ENCODE results near the gene NHP2. TPM values are rescaled to one million over a fixed set of nuclear protein-coding genes. Genes with fewer than 3 reads are reported as not detected.
A peak's percentile ranks its signal among the peaks of the same experiment; 100 is the strongest.

Gene NHP2
- total and polyA plus RNA-seq, 2 experiments from 2014 or later = 435 to 455 TPM

DNA sequence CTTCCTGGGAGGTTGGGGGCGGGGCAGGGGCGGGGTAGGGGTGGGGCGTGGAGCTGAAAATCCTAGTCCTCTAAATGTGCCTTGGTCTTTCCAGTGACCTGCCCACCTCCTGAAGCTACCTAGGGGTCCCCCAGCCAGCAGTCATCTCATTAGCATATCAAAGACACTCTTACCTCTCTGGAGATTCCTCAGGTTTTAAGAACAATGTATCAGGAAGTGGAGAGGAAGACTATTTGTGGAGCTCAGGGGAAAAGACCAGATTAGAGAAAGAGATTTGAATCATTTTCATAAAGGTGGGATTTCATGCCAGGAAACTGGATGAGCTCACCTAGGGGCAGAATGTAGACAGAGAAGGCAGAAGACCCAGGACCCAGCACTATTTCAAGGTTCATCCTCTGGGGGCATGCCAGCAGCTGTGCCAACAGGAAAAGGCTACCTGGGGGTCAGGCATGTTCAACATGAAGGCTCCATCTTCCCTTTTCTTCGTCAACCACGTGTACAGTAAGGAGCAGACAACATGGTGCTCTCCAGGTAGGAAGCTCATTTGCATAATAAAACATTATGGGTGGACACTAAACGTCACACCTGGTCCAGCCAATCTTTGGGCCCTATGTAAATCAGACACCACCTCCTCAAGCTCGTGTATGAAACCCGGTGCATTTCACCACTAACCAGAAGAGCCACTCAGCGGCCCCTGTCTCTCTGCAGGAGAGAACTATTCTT, 26.6 kb upstream of the NHP2 start:
- Mint-ChIP-seq H3K27ac (peak overlapping the region; percentile 98), H3K36me3 (ENCODE audit: low read depth) (peaks cover 26% of the 10 kb centered on the region), H3K9me3 (peaks cover 26% of the 10 kb centered on the region), H3K27me3 (ENCODE audit: insufficient read depth, low read depth, poor library complexity) (peaks cover 14% of the 10 kb centered on the region), H3K4me3 (peak overlapping the region; percentile 54), H3K4me1 (peaks cover 30% of the 10 kb centered on the region)
- DNase-seq (ENCODE audit: low spot score) (peak; percentile 96), ATAC-seq (peak; percentile 90)
- no peaks in the 10 kb centered on the region for H4K20me1 ChIP-seq (replicated peaks; ENCODE audit: insufficient read depth)
- peak overlapping the region; percentile 96 for H3K27ac ChIP-seq (ENCODE audit: low read depth)
- H2AFZ ChIP-seq = no peak overlapping the region
- no peaks in the 10 kb centered on the region for H3K9me2 ChIP-seq (ENCODE audit: insufficient read depth)
- peaks cover 16% of the 10 kb centered on the region; the same call in 1 of the 2 replicates for H3F3A ChIP-seq (replicated peaks; ENCODE audit: low read depth)
- peaks cover 29% of the 10 kb centered on the region for H3K4me1 ChIP-seq (ENCODE audit: insufficient read depth)
- no peaks in the 10 kb centered on the region for H3K79me2 ChIP-seq (replicated peaks; ENCODE audit: insufficient read depth)
- TF ChIP-seq JUNB (IDR thresholded peaks at IDR 0.05; ENCODE audit: unreplicated experiment) (no peak), EZH2 (IDR thresholded peaks at IDR 0.05; ENCODE audit: low read depth, unreplicated experiment) (no peak), CREB1 (CRISPR knock-in tag; IDR thresholded peaks at IDR 0.05; ENCODE audit: low read depth) (peak; percentile 80), ETS1 (IDR thresholded peaks at IDR 0.05) (no peak), EZH2phosphoT487 (IDR thresholded peaks at IDR 0.05; ENCODE audit: unreplicated experiment) (no peak), REST (IDR thresholded peaks at IDR 0.05; ENCODE audit: unreplicated experiment) (no peak), ZNF114 (CRISPR knock-in tag; IDR thresholded peaks at IDR 0.05) (peak; percentile 70; the same call in 1 of the 2 replicates), POLR2AphosphoS5 (IDR thresholded peaks at IDR 0.05; ENCODE audit: low read depth) (peak; percentile 78), STAT1 (IDR thresholded peaks at IDR 0.05; ENCODE audit: unreplicated experiment) (no peak), NANOG (IDR thresholded peaks at IDR 0.05; ENCODE audit: borderline replicate concordance) (peak; percentile 70; the same call in 1 of the 2 replicates)
- TF ChIP-seq, protein P1, sequence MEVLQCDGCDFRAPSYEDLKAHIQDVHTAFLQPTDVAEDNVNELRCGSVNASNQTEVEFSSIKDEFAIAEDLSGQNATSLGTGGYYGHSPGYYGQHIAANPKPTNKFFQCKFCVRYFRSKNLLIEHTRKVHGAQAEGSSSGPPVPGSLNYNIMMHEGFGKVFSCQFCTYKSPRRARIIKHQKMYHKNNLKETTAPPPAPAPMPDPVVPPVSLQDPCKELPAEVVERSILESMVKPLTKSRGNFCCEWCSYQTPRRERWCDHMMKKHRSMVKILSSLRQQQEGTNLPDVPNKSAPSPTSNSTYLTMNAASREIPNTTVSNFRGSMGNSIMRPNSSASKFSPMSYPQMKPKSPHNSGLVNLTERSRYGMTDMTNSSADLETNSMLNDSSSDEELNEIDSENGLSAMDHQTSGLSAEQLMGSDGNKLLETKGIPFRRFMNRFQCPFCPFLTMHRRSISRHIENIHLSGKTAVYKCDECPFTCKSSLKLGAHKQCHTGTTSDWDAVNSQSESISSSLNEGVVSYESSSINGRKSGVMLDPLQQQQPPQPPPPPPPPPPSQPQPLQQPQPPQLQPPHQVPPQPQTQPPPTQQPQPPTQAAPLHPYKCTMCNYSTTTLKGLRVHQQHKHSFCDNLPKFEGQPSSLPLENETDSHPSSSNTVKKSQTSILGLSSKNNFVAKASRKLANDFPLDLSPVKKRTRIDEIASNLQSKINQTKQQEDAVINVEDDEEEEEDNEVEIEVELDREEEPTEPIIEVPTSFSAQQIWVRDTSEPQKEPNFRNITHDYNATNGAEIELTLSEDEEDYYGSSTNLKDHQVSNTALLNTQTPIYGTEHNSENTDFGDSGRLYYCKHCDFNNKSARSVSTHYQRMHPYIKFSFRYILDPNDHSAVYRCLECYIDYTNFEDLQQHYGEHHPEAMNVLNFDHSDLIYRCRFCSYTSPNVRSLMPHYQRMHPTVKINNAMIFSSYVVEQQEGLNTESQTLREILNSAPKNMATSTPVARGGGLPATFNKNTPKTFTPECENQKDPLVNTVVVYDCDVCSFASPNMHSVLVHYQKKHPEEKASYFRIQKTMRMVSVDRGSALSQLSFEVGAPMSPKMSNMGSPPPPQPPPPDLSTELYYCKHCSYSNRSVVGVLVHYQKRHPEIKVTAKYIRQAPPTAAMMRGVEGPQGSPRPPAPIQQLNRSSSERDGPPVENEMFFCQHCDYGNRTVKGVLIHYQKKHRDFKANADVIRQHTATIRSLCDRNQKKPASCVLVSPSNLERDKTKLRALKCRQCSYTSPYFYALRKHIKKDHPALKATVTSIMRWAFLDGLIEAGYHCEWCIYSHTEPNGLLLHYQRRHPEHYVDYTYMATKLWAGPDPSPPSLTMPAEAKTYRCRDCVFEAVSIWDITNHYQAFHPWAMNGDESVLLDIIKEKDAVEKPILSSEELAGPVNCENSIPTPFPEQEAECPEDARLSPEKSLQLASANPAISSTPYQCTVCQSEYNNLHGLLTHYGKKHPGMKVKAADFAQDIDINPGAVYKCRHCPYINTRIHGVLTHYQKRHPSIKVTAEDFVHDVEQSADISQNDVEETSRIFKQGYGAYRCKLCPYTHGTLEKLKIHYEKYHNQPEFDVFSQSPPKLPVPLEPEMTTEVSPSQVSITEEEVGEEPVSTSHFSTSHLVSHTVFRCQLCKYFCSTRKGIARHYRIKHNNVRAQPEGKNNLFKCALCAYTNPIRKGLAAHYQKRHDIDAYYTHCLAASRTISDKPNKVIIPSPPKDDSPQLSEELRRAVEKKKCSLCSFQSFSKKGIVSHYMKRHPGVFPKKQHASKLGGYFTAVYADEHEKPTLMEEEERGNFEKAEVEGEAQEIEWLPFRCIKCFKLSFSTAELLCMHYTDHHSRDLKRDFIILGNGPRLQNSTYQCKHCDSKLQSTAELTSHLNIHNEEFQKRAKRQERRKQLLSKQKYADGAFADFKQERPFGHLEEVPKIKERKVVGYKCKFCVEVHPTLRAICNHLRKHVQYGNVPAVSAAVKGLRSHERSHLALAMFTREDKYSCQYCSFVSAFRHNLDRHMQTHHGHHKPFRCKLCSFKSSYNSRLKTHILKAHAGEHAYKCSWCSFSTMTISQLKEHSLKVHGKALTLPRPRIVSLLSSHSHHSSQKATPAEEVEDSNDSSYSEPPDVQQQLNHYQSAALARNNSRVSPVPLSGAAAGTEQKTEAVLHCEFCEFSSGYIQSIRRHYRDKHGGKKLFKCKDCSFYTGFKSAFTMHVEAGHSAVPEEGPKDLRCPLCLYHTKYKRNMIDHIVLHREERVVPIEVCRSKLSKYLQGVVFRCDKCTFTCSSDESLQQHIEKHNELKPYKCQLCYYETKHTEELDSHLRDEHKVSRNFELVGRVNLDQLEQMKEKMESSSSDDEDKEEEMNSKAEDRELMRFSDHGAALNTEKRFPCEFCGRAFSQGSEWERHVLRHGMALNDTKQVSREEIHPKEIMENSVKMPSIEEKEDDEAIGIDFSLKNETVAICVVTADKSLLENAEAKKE (CRISPR knock-in tag; IDR thresholded peaks at IDR 0.05) = peak; percentile 17
- TF ChIP-seq, protein P2, sequence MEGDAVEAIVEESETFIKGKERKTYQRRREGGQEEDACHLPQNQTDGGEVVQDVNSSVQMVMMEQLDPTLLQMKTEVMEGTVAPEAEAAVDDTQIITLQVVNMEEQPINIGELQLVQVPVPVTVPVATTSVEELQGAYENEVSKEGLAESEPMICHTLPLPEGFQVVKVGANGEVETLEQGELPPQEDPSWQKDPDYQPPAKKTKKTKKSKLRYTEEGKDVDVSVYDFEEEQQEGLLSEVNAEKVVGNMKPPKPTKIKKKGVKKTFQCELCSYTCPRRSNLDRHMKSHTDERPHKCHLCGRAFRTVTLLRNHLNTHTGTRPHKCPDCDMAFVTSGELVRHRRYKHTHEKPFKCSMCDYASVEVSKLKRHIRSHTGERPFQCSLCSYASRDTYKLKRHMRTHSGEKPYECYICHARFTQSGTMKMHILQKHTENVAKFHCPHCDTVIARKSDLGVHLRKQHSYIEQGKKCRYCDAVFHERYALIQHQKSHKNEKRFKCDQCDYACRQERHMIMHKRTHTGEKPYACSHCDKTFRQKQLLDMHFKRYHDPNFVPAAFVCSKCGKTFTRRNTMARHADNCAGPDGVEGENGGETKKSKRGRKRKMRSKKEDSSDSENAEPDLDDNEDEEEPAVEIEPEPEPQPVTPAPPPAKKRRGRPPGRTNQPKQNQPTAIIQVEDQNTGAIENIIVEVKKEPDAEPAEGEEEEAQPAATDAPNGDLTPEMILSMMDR (conservative IDR thresholded peaks at IDR 0.05; ENCODE audit: low read depth in 2 of 2) = no peak
- peak overlapping the region; percentile 8; the same call in 1 of the 2 replicates for H3K4me2 ChIP-seq
- H3K27me3 ChIP-seq (ENCODE audit: insufficient read depth) = no peaks in the 10 kb centered on the region
- peak overlapping the region; percentile 28 for H3K4me3 ChIP-seq
- H3K36me3 ChIP-seq (ENCODE audit: insufficient read depth) = no peaks in the 10 kb centered on the region
